ENCODE data around the gene HDDC2. TPM values are rescaled to one million over a fixed set of nuclear protein-coding genes. Genes with fewer than 3 reads are reported as not detected.

HDDC2 gene
- polyA plus RNA-seq, 1 donor from 2014 or later: 75.2 TPM

DNA sequence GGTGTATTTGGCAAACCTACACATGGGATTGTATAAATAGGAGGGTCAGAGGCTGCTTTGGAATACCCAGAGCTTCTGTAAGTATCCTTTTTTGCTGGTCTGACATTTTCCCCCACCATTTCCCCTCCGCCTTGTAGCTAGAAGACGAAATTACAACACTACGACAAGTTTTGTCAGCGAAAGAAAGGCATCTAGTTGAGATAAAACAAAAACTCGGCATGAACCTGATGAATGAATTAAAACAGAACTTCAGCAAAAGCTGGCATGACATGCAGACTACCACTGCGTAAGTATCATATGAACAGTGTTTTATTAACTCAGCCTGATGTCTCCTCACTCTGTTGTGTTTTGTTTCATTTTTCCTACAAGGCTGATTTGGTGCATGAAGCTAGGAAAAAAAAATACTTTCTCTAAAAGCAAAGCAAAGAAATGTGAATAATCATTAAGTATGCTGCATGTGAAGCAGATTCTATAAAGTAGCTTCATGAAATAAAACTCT is 72.7 kb downstream of the HDDC2 start:
- H3K4me2 ChIP-seq (ENCODE audit: low read length): no peak overlapping the region
- no peak overlapping the region for H3K4me3 ChIP-seq (ENCODE audit: low read length)
- no peak overlapping the region for H3K27ac ChIP-seq (ENCODE audit: low read length)

DNA sequence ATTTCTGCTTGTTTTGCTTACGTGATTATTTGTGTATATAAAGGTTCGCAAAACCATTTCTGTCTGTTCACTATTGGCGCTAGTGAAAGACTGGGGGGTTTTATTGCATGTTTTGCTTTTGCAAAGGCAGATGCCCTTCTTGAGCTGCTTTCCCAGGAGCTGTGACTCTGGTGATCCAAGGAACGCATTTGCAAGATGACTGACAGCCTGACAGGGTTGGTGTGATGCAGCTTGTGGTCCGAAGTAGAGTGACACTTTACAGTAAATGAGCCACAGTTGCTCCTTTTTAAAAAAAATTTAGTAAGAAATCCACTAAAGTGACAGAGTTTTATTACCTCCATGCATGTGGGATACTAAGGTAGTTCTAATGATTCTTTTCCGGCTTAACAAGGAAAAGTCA is 74.5 kb downstream of the HDDC2 start:
- Histone ChIP-seq H2AFZ (ENCODE audit: low read depth, low read length) (no peak overlapping the region), H4K20me1 (ENCODE audit: insufficient read depth) (no peaks in the 10 kb centered on the region), H3K9me3 (ENCODE audit: low read length) (no peaks in the 10 kb centered on the region), H3F3A (ENCODE audit: insufficient read depth, low read length, poor library complexity, severe bottlenecking) (no peaks in the 10 kb centered on the region), H3K36me3 (ENCODE audit: insufficient read depth, low read length) (no peaks in the 10 kb centered on the region), H3K27ac (ENCODE audit: low read length) (peak overlapping the region; percentile 26), H3K9me2 (ENCODE audit: insufficient read depth, low read length) (no peaks in the 10 kb centered on the region), H3K9ac (ENCODE audit: low read length) (no peak overlapping the region), H3K4me2 (ENCODE audit: low read length) (no peak overlapping the region), H3K4me3 (ENCODE audit: low read length) (no peak overlapping the region), H3K79me2 (replicated peaks; ENCODE audit: insufficient read depth, low read length) (no peaks in the 10 kb centered on the region), H3K27me3 (ENCODE audit: insufficient read depth, low read depth, low read length) (no peaks in the 10 kb centered on the region)
- TF ChIP-seq RAD21 (conservative IDR thresholded peaks at IDR 0.05) (no peak), EP300 (conservative IDR thresholded peaks at IDR 0.05; ENCODE audit: poor library complexity, severe bottlenecking) (peak; percentile 29), MXI1 (conservative IDR thresholded peaks at IDR 0.05; ENCODE audit: poor library complexity, severe bottlenecking) (no peak), TAF1 (IDR thresholded peaks at IDR 0.05; ENCODE audit: low read depth) (no peak), SMC3 (conservative IDR thresholded peaks at IDR 0.05; ENCODE audit: poor library complexity) (no peak), EZH2 (IDR thresholded peaks at IDR 0.05; ENCODE audit: borderline replicate concordance, insufficient read depth, low read length, poor library complexity, severe bottlenecking) (no peak), POLR2AphosphoS5 (IDR thresholded peaks at IDR 0.05) (peak; percentile 20)
- TF ChIP-seq, protein P1, sequence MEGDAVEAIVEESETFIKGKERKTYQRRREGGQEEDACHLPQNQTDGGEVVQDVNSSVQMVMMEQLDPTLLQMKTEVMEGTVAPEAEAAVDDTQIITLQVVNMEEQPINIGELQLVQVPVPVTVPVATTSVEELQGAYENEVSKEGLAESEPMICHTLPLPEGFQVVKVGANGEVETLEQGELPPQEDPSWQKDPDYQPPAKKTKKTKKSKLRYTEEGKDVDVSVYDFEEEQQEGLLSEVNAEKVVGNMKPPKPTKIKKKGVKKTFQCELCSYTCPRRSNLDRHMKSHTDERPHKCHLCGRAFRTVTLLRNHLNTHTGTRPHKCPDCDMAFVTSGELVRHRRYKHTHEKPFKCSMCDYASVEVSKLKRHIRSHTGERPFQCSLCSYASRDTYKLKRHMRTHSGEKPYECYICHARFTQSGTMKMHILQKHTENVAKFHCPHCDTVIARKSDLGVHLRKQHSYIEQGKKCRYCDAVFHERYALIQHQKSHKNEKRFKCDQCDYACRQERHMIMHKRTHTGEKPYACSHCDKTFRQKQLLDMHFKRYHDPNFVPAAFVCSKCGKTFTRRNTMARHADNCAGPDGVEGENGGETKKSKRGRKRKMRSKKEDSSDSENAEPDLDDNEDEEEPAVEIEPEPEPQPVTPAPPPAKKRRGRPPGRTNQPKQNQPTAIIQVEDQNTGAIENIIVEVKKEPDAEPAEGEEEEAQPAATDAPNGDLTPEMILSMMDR (IDR thresholded peaks at IDR 0.05; ENCODE audit: poor library complexity, severe bottlenecking): no peak

More for the DNA sequence above, 72.7 kb downstream of the HDDC2 start:
- Histone ChIP-seq H3K9me2 (ENCODE audit: insufficient read depth, low read length) (no peaks in the 10 kb centered on the region), H3K9me3 (ENCODE audit: low read length) (no peaks in the 10 kb centered on the region), H2AFZ (ENCODE audit: low read depth, low read length) (no peak overlapping the region), H4K20me1 (ENCODE audit: insufficient read depth) (no peaks in the 10 kb centered on the region), H3K27me3 (ENCODE audit: insufficient read depth, low read depth, low read length) (no peaks in the 10 kb centered on the region), H3K79me2 (replicated peaks; ENCODE audit: insufficient read depth, low read length) (no peaks in the 10 kb centered on the region), H3F3A (ENCODE audit: insufficient read depth, low read length, poor library complexity, severe bottlenecking) (no peaks in the 10 kb centered on the region), H3K36me3 (ENCODE audit: insufficient read depth, low read length) (no peaks in the 10 kb centered on the region), H3K9ac (ENCODE audit: low read length) (no peak overlapping the region)
- no peak for TF ChIP-seq MXI1 (conservative IDR thresholded peaks at IDR 0.05; ENCODE audit: poor library complexity, severe bottlenecking)
- TF ChIP-seq, protein P2, sequence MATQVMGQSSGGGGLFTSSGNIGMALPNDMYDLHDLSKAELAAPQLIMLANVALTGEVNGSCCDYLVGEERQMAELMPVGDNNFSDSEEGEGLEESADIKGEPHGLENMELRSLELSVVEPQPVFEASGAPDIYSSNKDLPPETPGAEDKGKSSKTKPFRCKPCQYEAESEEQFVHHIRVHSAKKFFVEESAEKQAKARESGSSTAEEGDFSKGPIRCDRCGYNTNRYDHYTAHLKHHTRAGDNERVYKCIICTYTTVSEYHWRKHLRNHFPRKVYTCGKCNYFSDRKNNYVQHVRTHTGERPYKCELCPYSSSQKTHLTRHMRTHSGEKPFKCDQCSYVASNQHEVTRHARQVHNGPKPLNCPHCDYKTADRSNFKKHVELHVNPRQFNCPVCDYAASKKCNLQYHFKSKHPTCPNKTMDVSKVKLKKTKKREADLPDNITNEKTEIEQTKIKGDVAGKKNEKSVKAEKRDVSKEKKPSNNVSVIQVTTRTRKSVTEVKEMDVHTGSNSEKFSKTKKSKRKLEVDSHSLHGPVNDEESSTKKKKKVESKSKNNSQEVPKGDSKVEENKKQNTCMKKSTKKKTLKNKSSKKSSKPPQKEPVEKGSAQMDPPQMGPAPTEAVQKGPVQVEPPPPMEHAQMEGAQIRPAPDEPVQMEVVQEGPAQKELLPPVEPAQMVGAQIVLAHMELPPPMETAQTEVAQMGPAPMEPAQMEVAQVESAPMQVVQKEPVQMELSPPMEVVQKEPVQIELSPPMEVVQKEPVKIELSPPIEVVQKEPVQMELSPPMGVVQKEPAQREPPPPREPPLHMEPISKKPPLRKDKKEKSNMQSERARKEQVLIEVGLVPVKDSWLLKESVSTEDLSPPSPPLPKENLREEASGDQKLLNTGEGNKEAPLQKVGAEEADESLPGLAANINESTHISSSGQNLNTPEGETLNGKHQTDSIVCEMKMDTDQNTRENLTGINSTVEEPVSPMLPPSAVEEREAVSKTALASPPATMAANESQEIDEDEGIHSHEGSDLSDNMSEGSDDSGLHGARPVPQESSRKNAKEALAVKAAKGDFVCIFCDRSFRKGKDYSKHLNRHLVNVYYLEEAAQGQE (IDR thresholded peaks at IDR 0.05; ENCODE audit: borderline replicate concordance): no peak

Other genes starting within 250 kb of the HDDC2 start
- 8.9 and 9.2 TPM in 2 replicates for gene TPD52L1, start 148.2 kb downstream of the HDDC2 start, polyA plus RNA-seq